K562 (cell line): ENCODE results near the gene IL36RN. TPM values are rescaled to one million over a fixed set of nuclear protein-coding genes. Genes with fewer than 3 reads are reported as not detected.

Source experiments
- ARID4B ChIP-seq: sonication (generic); formaldehyde crosslinking; IDR thresholded peaks from 2 replicates; pipeline ENCODE4 v1.8.0; 2022; ENCODE audit warnings: mild to moderate bottlenecking, missing genetic modification reagents
- BCLAF1 ChIP-seq, 2 experiments: fragments of 450-650 bp in 1 of 2; IDR thresholded peaks; 2 replicates each; pipeline ENCODE4 v1.6.1; 2011 to 2017; ENCODE audit warnings: low read depth in 2 of 2, antibody characterized with exemption in 1 of 2, borderline replicate concordance in 1 of 2, low read length in 1 of 2, mild to moderate bottlenecking in 1 of 2, mixed read lengths in 1 of 2; ENCODE audit not compliant: control insufficient read depth in 1 of 2
- CBX1 ChIP-seq: sonication (generic); IDR thresholded peaks from 2 replicates; pipeline ENCODE4 v1.6.1; 2016; ENCODE audit warnings: antibody characterized with exemption, low read depth, mild to moderate bottlenecking
- CHD1 ChIP-seq: fragments of 200-600 bp; sonication (generic); IDR thresholded peaks from one replicate; pipeline ENCODE4 v1.6.1; 2012; ENCODE audit warnings: mild to moderate bottlenecking, moderate library complexity, low read length, inconsistent platforms
- EP300 ChIP-seq: IDR thresholded peaks from 2 replicates; pipeline ENCODE4 v1.6.1; 2012; ENCODE audit warnings: low read length, improper control_type of control experiment
- HDAC1 ChIP-seq, 2 experiments: fragments of 450-650 bp; IDR thresholded peaks; 2 replicates each; pipeline ENCODE4 v1.6.1; 2016 to 2017; ENCODE audit warnings: inconsistent platforms in 1 of 2, mild to moderate bottlenecking in 1 of 2, moderate library complexity in 1 of 2
- HDAC2 ChIP-seq: fragments of 450-650 bp; IDR thresholded peaks from 2 replicates; pipeline ENCODE4 v1.6.1; 2016; ENCODE audit warnings: mild to moderate bottlenecking
- HDAC3 ChIP-seq: fragments of 450-650 bp; IDR thresholded peaks from 2 replicates; pipeline ENCODE4 v1.6.1; 2018; ENCODE audit warnings: borderline replicate concordance, mild to moderate bottlenecking, moderate library complexity; ENCODE audit not compliant: partially characterized antibody
- KAT7 ChIP-seq: sonication (generic); formaldehyde crosslinking; IDR thresholded peaks from 2 replicates; pipeline ENCODE4 v1.8.0; 2022; ENCODE audit warnings: missing genetic modification reagents, mild to moderate bottlenecking, borderline replicate concordance
- KLF6 ChIP-seq: fragments of 250-450 bp; sonication (Bioruptor Pico); IDR thresholded peaks from 2 replicates; pipeline ENCODE4 v1.4.0; 2020; ENCODE audit warnings: mild to moderate bottlenecking, moderate library complexity, borderline replicate concordance
- NCOA4 ChIP-seq: fragments of 450-650 bp; IDR thresholded peaks from 2 replicates; pipeline ENCODE4 v1.6.1; 2018; ENCODE audit warnings: mild to moderate bottlenecking; ENCODE audit not compliant: partially characterized antibody
- NCOA6 ChIP-seq: fragments of 450-650 bp; IDR thresholded peaks from 2 replicates; pipeline ENCODE4 v1.6.1; 2017; ENCODE audit warnings: mild to moderate bottlenecking
- NFE2L1 ChIP-seq: fragments of 450-650 bp; IDR thresholded peaks from 2 replicates; pipeline ENCODE4 v1.6.1; 2016; ENCODE audit warnings: missing genetic modification characterization, low read depth, mild to moderate bottlenecking, missing compliant biosample characterization, moderate library complexity, borderline replicate concordance
- SREBF1 ChIP-seq: fragments of 150-350 bp; IDR thresholded peaks from 2 replicates; pipeline ENCODE4 v1.6.1; 2014; ENCODE audit warnings: antibody characterized with exemption, low read depth, low read length, borderline replicate concordance
- TOE1 ChIP-seq, 2 experiments: fragments of 450-650 bp in 1 of 2; sonication (generic) in 1 of 2; formaldehyde crosslinking in 1 of 2; IDR thresholded peaks; 2 replicates each; pipeline versions ENCODE4 v1.7.1 to v1.8.0; 2016 to 2022; ENCODE audit warnings: borderline replicate concordance in 2 of 2, mild to moderate bottlenecking in 2 of 2, antibody characterized with exemption in 1 of 2, inconsistent platforms in 1 of 2, low read depth in 1 of 2, missing genetic modification reagents in 1 of 2, moderate library complexity in 1 of 2
- ZNF511 ChIP-seq: sonication (generic); formaldehyde crosslinking; IDR thresholded peaks from 2 replicates; pipeline ENCODE4 v1.8.0; 2022; ENCODE audit warnings: mild to moderate bottlenecking, missing genetic modification reagents
- ZNF668 ChIP-seq: fragments of 250-450 bp; sonication (Bioruptor Pico); IDR thresholded peaks from 2 replicates; pipeline ENCODE4 v1.8.0; 2022; ENCODE audit warnings: mild to moderate bottlenecking, inconsistent platforms
- polyA plus RNA-seq, 8 experiments: library from polyadenylated mRNA; depleted of rRNA in 4 of 8; stranded (reverse) in 5 of 8; unstranded in 3 of 8; fragments of >200 nt; fragmentation: Nextera tagmentation in 2 of 8; fragmentation: Illumina TruSeq in 1 of 8; extraction: Ambion mirVana in 2 of 8; extraction: Trizol in 1 of 8; gene quantifications; 2 replicates each; pipeline versions ENCODE4 v1.2.1 to v1.2.3, GENCODE V29; 2011 to 2014; ENCODE audit warnings: inconsistent platforms in 1 of 8, missing spikeins in 1 of 8
- total RNA-seq, 7 experiments: library from RNA; depleted of rRNA in 6 of 7; stranded (reverse); fragments of >200 nt in 6 of 7; fragmentation: Illumina TruSeq in 2 of 7; extraction: Trizol in 2 of 7; gene quantifications; 2 replicates each; pipeline versions ENCODE4 v1.2.1 to v1.2.3, GENCODE V29; 2011 to 2021; ENCODE audit warnings: low replicate concordance in 1 of 7

IL36RN gene
- total and polyA plus RNA-seq, 9 of the 15 experiments (the other 6 are each of a cell fraction or from before 2014, with no cell fraction given) = not detected

- no peak for TF ChIP-seq ARID4B (CRISPR knock-in tag)
- 0 out of 2 replicates have a peak, but pooled peaks have one; percentile 50 for TF ChIP-seq HDAC2
- TF ChIP-seq NCOA4 = no peak
- no peak for TF ChIP-seq NFE2L1
- TF ChIP-seq ZNF668 = no peak
- no peak for TF ChIP-seq CHD1
- TF ChIP-seq CBX1 = peak; percentile 98
- TF ChIP-seq SREBF1 = no peak
- no peak for TF ChIP-seq KLF6 (CRISPR knock-in tag)
- no peak for TF ChIP-seq ZNF511 (CRISPR knock-in tag)
- no peak for TF ChIP-seq NCOA6
- TF ChIP-seq TOE1 (IDR thresholded peaks at IDR 0.05; ENCODE audit: borderline replicate concordance) = no peak
- no peak for TF ChIP-seq TOE1 (CRISPR knock-in tag; IDR thresholded peaks at IDR 0.05; ENCODE audit: borderline replicate concordance, low read depth)
- TF ChIP-seq HDAC1 (IDR thresholded peaks at IDR 0.05) = peak in 1 of 2 experiments; percentile 26; a peak in 1 of 4 replicates
- TF ChIP-seq EP300 = no peak
- no peak for TF ChIP-seq KAT7 (CRISPR knock-in tag)
- TF ChIP-seq BCLAF1 (IDR thresholded peaks at IDR 0.05; ENCODE audit: borderline replicate concordance in 1 of 2, control insufficient read depth in 1 of 2, low read depth in 2 of 2, low read length in 1 of 2) = 0 out of 4 replicates have a peak, but pooled peaks of 1 of the 2 experiments have one; percentile 80
- TF ChIP-seq HDAC3 = no peak
These were observed 7.8 kb upstream of the IL36RN start (continued) for GRCh38 chr2:113050921-113051895.
